Ovary (tissue), 9 donors: Measurements from ENCODE around the gene GCN1. TPM values are rescaled to one million over a fixed set of nuclear protein-coding genes. Genes with fewer than 3 reads are reported as not detected.

Experiments used
- DNase-seq, 5 donors: peaks; one replicate each; pipeline ENCODE4 v3.0.0-alpha.2; 2019 to 2020
- H3K27ac ChIP-seq, 2 donors: fragments of 200-600 bp; one replicate each; pipeline versions ENCODE4 v1.5.1 to v1.8.0; 2019 to 2022
- H3K27me3 ChIP-seq: fragments of 200-600 bp; one replicate; pipeline ENCODE4 v1.8.0; 2022
- H3K36me3 ChIP-seq: fragments of 200-600 bp; sonication (generic); one replicate; pipeline ENCODE4 v1.5.1; 2019
- H3K4me1 ChIP-seq: one replicate; pipeline ENCODE4 v1.8.1; 2013; ENCODE audit warnings: mild to moderate bottlenecking, moderate library complexity; ENCODE audit not compliant: insufficient read depth
- H3K4me3 ChIP-seq: fragments of 200-600 bp; sonication (generic); one replicate; pipeline ENCODE4 v1.5.1; 2017
- H3K9me3 ChIP-seq, 2 donors: fragments of 200-600 bp in 1 of 2; sonication (generic) in 1 of 2; one replicate each; pipeline versions ENCODE4 v1.5.1 to v1.8.1; 2013 to 2019; ENCODE audit warnings: mild to moderate bottlenecking in 1 of 2, moderate library complexity in 1 of 2
- EP300 ChIP-seq: sonication (generic); formaldehyde crosslinking; IDR thresholded peaks from one replicate; pipeline ENCODE4 v1.6.1; 2017; ENCODE audit warnings: antibody characterized with exemption
- POLR2A ChIP-seq: fragments of 450-650 bp; IDR thresholded peaks from one replicate; pipeline ENCODE4 v1.6.1; 2017; ENCODE audit warnings: antibody characterized with exemption, mild to moderate bottlenecking, moderate library complexity
- WGBS, 3 donors: extraction: QIAGEN DNeasy Blood & Tissue Kit in 1 of 3; methylation state at CpG; one replicate each; pipeline versions ENCODE4 v1.1.5 to v1.1.7; 2013 to 2017; 5-methylcytosine and 5-hydroxymethylcytosine counted together
- intact Hi-C, 4 donors: fragments of 100-400 bp; cut with DNase I; formaldehyde crosslinking; loops; one replicate each; pipeline versions ENCODE4 v1.11.0 to v1.15.1; 2022 to 2023
- polyA plus RNA-seq, 2 donors: library from polyadenylated mRNA; stranded (reverse); fragments of 200-250 nt in 1 of 2; fragments of 350-450 nt in 1 of 2; fragmentation: Illumina TruSeq in 1 of 2; extraction: RNeasy Lipid Tissue Mini Kit (QIAGEN cat#74804) in 1 of 2; gene quantifications; one replicate each; pipeline ENCODE4 v1.2.3, GENCODE V29; 2013 to 2014
- total RNA-seq, 7 donors: library from RNA; depleted of rRNA in 2 of 7; stranded (reverse); fragments of >200 nt in 2 of 7; fragmentation: NEBNext Ultra II Directional in 3 of 7; extraction: Animal tissue kit (Norgen Biotek cat#: 25700) in 3 of 7; gene quantifications; one replicate each; pipeline versions ENCODE4 v1.1.0 to v1.2.4, GENCODE V29; 2016 to 2023
- TF ChIP-seq, protein P1 (sequence below), 3 donors: fragments of 450-650 bp in 2 of 3; fragments of 200-600 bp in 1 of 3; IDR thresholded peaks; one replicate each; pipeline versions ENCODE4 v1.5.1 to v1.8.0; 2016 to 2022; ENCODE audit warnings: antibody characterized with exemption in 3 of 3, mild to moderate bottlenecking in 1 of 3
- donor health status: DM: no; HTN: no; CAD: no; lungs with moderate emphysema.
- donor health status: DM: no; HTN: no; CAD: no.
- donor health status: Bipolar disorder and iron deficiency.
- donor health status: DM: yes; HTN: yes; CAD: no.
- donor health status: DM: no; HTN: no; CAD: no.
- donor health status: DM: yes; HTN: yes; CAD: no.

GCN1 gene
- total and polyA plus RNA-seq, 9 donors = 22.6 to 86.2 (median 61.4) TPM

DNA sequence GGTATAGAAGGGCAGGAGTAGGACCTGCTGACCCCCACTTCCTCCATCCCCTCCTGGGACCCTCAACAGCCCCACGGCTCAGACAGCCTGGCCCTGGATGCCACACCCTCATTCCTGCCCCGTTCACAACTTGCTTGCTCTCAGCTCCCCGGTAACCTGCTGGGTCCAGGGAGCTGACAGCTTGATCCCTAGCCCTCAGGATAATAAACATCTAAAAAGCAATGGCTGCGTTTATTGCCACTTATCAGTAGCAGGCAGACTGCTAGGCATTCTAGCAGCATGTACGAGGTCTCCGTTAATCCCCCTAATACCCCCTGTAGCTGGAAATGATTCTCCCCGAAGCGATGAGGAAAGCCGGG is 30.7 kb upstream of the GCN1 start:
- H3K4me3 ChIP-seq = no peak overlapping the region
- WGBS, 3 donors = 57 to 70% (median 60%) methylated on average over 9 of the region's 9 CpGs
- intact Hi-C loops = no loop called here
- peaks cover 18% of the 10 kb centered on the region for H3K4me1 ChIP-seq
- no peak overlapping the region for H3K27ac ChIP-seq
- H3K27me3 ChIP-seq = no peaks in the 10 kb centered on the region
- H3K36me3 ChIP-seq = no peaks in the 10 kb centered on the region
- TF ChIP-seq, protein P1, sequence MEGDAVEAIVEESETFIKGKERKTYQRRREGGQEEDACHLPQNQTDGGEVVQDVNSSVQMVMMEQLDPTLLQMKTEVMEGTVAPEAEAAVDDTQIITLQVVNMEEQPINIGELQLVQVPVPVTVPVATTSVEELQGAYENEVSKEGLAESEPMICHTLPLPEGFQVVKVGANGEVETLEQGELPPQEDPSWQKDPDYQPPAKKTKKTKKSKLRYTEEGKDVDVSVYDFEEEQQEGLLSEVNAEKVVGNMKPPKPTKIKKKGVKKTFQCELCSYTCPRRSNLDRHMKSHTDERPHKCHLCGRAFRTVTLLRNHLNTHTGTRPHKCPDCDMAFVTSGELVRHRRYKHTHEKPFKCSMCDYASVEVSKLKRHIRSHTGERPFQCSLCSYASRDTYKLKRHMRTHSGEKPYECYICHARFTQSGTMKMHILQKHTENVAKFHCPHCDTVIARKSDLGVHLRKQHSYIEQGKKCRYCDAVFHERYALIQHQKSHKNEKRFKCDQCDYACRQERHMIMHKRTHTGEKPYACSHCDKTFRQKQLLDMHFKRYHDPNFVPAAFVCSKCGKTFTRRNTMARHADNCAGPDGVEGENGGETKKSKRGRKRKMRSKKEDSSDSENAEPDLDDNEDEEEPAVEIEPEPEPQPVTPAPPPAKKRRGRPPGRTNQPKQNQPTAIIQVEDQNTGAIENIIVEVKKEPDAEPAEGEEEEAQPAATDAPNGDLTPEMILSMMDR (IDR thresholded peaks at IDR 0.05) = no peak
- TF ChIP-seq POLR2A (no peak), EP300 (no peak)
- H3K9me3 ChIP-seq = no peaks in the 10 kb centered on the region
- no peak for DNase-seq

DNA sequence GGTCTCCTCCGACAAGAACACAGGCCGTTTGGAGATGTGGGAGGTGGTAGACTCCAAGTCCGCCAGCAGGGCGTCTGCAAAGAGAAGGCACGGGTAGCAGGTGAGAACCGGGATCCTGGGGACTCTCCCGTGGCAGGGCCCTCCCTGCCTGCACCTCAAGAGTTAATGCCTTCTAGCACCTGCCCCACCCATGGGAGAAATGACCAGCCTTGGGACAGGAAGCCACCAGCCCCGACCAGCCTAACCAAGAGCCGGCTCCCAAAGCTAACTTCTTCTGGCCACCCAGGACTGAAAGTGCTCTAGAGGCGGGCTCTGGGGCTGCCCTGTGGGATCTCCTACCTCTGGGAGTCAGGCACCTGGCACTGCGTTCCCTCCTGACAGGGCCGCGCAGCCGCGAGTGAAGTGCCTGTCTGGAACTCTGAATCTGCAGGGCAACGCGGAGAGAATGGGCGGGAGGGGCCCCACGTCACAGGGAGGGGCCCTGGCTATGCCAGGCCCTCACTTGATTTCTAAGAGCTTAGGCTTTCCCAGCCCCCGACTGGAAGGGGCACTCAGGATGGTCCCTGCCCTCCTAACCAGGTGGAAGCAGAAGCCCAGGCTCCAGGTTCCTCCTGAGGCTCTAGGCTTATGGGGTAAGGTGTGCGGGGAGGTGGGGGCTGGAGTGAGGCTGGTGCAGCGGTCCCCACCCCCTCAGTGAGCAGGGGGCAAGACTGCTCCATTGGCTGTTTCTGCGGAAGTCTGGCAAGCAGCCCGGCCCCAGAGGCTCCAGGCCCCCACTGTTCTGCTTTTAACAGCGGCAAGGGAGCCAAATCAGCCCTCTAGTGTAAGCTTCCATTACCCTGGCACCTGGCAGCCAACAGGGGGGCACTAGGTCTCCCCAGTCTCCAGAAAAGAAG is 30.0 kb upstream of the GCN1 start:
- intact Hi-C loops = no loop called here
- Histone ChIP-seq H3K27ac (no peak overlapping the region), H3K36me3 (no peaks in the 10 kb centered on the region), H3K27me3 (no peaks in the 10 kb centered on the region), H3K4me3 (no peak overlapping the region), H3K9me3 (no peaks in the 10 kb centered on the region), H3K4me1 (peaks cover 12% of the 10 kb centered on the region)
- no peak for DNase-seq
- 70 to 73% (median 72%) methylated on average over 24 to 25 of the region's 25 CpGs for WGBS, 3 donors
- TF ChIP-seq, protein P1 (IDR thresholded peaks at IDR 0.05) = no peak
- TF ChIP-seq EP300 (no peak), POLR2A (no peak)

DNA sequence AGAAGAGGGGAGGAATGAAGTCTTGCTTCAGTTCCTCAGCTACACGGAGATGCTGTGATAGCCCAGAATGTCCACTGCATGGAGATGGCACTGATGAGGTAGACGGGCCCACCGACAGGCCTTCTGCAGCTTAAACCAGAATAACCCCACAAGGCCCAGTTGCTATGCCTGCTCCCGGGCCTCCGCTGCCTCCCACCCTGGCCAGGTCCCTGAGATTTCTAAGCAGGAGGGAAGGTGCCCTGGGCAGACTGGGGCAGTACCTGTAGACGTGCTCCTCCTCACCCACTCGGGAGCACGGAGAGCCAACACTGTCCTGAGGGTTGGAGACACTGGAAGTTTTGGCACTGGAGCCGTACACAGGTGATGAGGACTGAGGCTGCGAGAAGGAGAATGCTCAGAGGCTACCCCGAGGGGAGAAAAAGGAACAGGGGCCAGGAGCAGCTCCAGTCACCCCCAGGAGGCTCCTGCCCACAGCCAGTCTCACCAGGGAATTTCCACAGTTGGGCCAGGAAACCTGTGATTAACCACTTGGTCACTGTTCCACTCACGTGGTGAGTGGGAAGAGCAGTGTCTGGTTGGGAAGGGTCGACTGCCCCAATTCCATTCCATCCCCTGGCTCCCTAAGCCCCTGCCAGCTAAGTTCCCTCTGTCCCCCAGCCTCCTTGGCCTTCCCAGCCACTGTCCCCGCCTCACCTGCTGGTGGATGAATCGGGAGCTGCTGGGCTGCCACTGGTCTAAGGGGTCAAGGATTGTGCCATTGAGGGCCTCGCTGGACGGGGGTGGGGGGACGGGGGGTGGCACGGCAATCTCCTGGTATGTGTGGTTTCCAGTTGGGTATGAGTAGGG is 29.2 kb upstream of the GCN1 start:
- no peak overlapping the region for H3K4me3 ChIP-seq
- peaks cover 5% of the 10 kb centered on the region for H3K4me1 ChIP-seq
- H3K9me3 ChIP-seq = no peaks in the 10 kb centered on the region
- H3K27me3 ChIP-seq = no peaks in the 10 kb centered on the region
- TF ChIP-seq, protein P1 (IDR thresholded peaks at IDR 0.05) = no peak
- TF ChIP-seq EP300 (no peak), POLR2A (no peak)
- no peak overlapping the region for H3K27ac ChIP-seq
- no peaks in the 10 kb centered on the region for H3K36me3 ChIP-seq
- intact Hi-C loops = no loop called here
- 85 to 89% (median 88%) methylated on average over 19 of the region's 19 CpGs for WGBS, 3 donors
- no peak for DNase-seq

DNA sequence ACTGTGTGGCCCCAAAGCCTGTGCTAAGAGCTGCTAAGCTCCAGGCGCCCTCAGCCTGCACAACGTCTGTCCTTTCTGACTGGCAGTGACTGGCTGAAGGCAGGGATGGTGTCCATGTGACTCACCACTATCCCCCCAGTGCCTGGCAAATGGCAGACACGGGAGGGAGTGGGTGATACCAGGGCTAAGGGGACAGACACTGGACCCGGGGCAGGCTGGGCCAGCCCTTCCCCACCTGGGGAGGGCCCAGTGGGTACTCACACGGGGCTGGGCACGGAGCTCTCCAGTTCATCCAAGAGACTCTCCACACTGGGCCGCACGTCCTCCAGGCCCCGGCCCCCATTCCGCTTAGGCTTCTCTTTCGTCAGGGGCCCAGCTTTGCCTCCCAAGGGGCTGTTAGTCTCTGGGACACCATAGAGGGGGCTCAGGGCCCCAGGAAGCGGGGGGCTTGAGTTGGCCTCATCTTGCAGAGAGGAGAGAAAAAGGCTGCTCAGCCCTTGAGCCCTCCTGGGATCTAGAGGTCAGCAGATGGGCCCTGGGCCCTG is 27.8 kb upstream of the GCN1 start:
- 86 to 89% (median 88%) methylated on average over 12 of the region's 12 CpGs for WGBS, 3 donors
- H3K4me1 ChIP-seq = no peaks in the 10 kb centered on the region
- no peaks in the 10 kb centered on the region for H3K27me3 ChIP-seq
- no peak overlapping the region for H3K4me3 ChIP-seq
- TF ChIP-seq, protein P1 (IDR thresholded peaks at IDR 0.05) = no peak
- TF ChIP-seq POLR2A = no peak
- TF ChIP-seq EP300 = no peak
- H3K9me3 ChIP-seq = no peaks in the 10 kb centered on the region
- intact Hi-C loops = no loop called here
- H3K36me3 ChIP-seq = no peaks in the 10 kb centered on the region
- no peak overlapping the region for H3K27ac ChIP-seq
- DNase-seq = no peak
